A549 (cell line): ENCODE measurements around the gene ENO4. TPM values are rescaled to one million over a fixed set of nuclear protein-coding genes. Genes with fewer than 3 reads are reported as not detected.

Experiments
- ATAC-seq, 2 experiments: fragments of 200-7000 bp in 1 of 2; fragments of >200 bp in 1 of 2; cut with Nextera tagmentation in 1 of 2; cut with Tn5 transposase in 1 of 2; 3 replicates each; pipeline versions ENCODE4 v1.8.0 to v1.9.1; 2018 to 2020; ENCODE audit warnings: mild to moderate bottlenecking in 1 of 2, moderate library complexity in 1 of 2
- CTCF ChIA-PET: fragments of 300-600 bp; sonication (Branson Sonifier 250); formaldehyde crosslinking; extraction: SDS; loops from one replicate; lab custom pipeline; 2021; ENCODE audit warnings: antibody characterized with exemption, inconsistent platforms; lab: Yijun Ruan, JAX
- POLR2A ChIA-PET: fragments of 350-600 bp; formaldehyde crosslinking; extraction: SDS; loops from one replicate; lab custom pipeline; 2021; ENCODE audit warnings: antibody characterized with exemption, inconsistent platforms; lab: Yijun Ruan, JAX
- DNase-seq, 2 experiments: peaks; one replicate each; pipeline versions ENCODE4 v3.0.0 to v3.0.0-alpha.2; 2011 to 2016; ENCODE audit warnings: low read depth in 1 of 2, low spot score in 1 of 2
- FAIRE-seq: peaks from 2 replicates; lab custom pipeline; 2011; peaks lifted over from hg19 to GRCh38; lab: Jason Lieb, UNC
- H3K27ac ChIP-seq, 2 experiments: fragments of >200 bp; sonication (Bioruptor Twin); formaldehyde crosslinking; 3 replicates each; pipeline ENCODE4 v1.5.1; 2016 to 2017
- H3K4me1 ChIP-seq: fragments of >200 bp; sonication (Bioruptor Twin); formaldehyde crosslinking; 3 replicates; pipeline ENCODE4 v1.6.1; 2016
- H3K4me2 ChIP-seq: fragments of >200 bp; sonication (Bioruptor Twin); formaldehyde crosslinking; 3 replicates; pipeline ENCODE4 v1.6.1; 2016
- H3K4me3 ChIP-seq: fragments of >200 bp; sonication (Bioruptor Twin); formaldehyde crosslinking; 3 replicates; pipeline ENCODE4 v1.5.1; 2016
- H3K9me3 ChIP-seq: fragments of >200 bp; sonication (Bioruptor Twin); formaldehyde crosslinking; 3 replicates; pipeline ENCODE4 v1.6.1; 2016
- ATOH8 ChIP-seq: fragments of 250-450 bp; sonication (Bioruptor Pico); IDR thresholded peaks from 2 replicates; pipeline ENCODE4 v1.5.0; 2020; ENCODE audit warnings: low read depth, mild to moderate bottlenecking, moderate library complexity
- CHD2 ChIP-seq: fragments of 150-350 bp; IDR thresholded peaks from 2 replicates; pipeline ENCODE4 v1.6.1; 2014; ENCODE audit warnings: low read length; ENCODE audit not compliant: partially characterized antibody
- CHD4 ChIP-seq: fragments of 200-600 bp; sonication (generic); IDR thresholded peaks from 2 replicates; pipeline ENCODE4 v1.6.1; 2016; ENCODE audit warnings: antibody characterized with exemption, mild to moderate bottlenecking, borderline replicate concordance
- CTCF ChIP-seq: fragments of >200 bp; sonication (Bioruptor Twin); formaldehyde crosslinking; IDR thresholded peaks from 3 replicates; pipeline ENCODE4 v1.5.1; 2016
- EHMT2 ChIP-seq: fragments of 200-600 bp; sonication (generic); IDR thresholded peaks from 2 replicates; pipeline ENCODE4 v1.6.1; 2016; ENCODE audit warnings: antibody characterized with exemption, low read depth, mild to moderate bottlenecking, moderate library complexity
- EP300 ChIP-seq, 2 experiments: fragments of >200 bp; sonication (Bioruptor Twin); formaldehyde crosslinking; IDR thresholded peaks; 2 replicates in 1 of 2; 3 replicates in 1 of 2; pipeline ENCODE4 v1.6.1; 2016 to 2017
- FOSB ChIP-seq: fragments of 250-450 bp; sonication (Bioruptor Pico); IDR thresholded peaks from 2 replicates; pipeline ENCODE4 v1.5.0; 2020; ENCODE audit warnings: mild to moderate bottlenecking, moderate library complexity
- GATA3 ChIP-seq: IDR thresholded peaks from 2 replicates; pipeline ENCODE4 v1.6.1; 2012; ENCODE audit warnings: borderline replicate concordance
- HEYL ChIP-seq: fragments of 250-450 bp; sonication (Bioruptor Pico); IDR thresholded peaks from 2 replicates; pipeline ENCODE4 v1.8.0; 2021; ENCODE audit warnings: mild to moderate bottlenecking, moderate library complexity
- HOXA7 ChIP-seq: fragments of 250-450 bp; sonication (Bioruptor Pico); IDR thresholded peaks from 2 replicates; pipeline ENCODE4 v1.5.0; 2020; ENCODE audit warnings: mild to moderate bottlenecking, moderate library complexity
- HOXB5 ChIP-seq: fragments of 250-450 bp; sonication (Bioruptor Pico); IDR thresholded peaks from 2 replicates; pipeline ENCODE4 v1.5.0; 2020; ENCODE audit warnings: mild to moderate bottlenecking, moderate library complexity
- KDM1A ChIP-seq: fragments of 200-600 bp; sonication (generic); IDR thresholded peaks from 2 replicates; pipeline ENCODE4 v1.6.1; 2016; ENCODE audit warnings: low read depth, mild to moderate bottlenecking
- KDM5A ChIP-seq: fragments of 200-600 bp; sonication (generic); IDR thresholded peaks from 2 replicates; pipeline ENCODE4 v1.6.1; 2016; ENCODE audit warnings: antibody characterized with exemption, mild to moderate bottlenecking
- MYC ChIP-seq: IDR thresholded peaks from 2 replicates; pipeline ENCODE4 v1.6.1; 2012; ENCODE audit warnings: mild to moderate bottlenecking, inconsistent platforms, low read length, improper control_type of control experiment, borderline replicate concordance
- PHF8 ChIP-seq: fragments of 200-600 bp; sonication (generic); IDR thresholded peaks from 2 replicates; pipeline ENCODE4 v1.6.1; 2016; ENCODE audit warnings: low read depth, mild to moderate bottlenecking, antibody characterized with exemption, moderate library complexity, borderline replicate concordance
- RAD21 ChIP-seq, 2 experiments: fragments of >200 bp in 1 of 2; sonication (Bioruptor Twin) in 1 of 2; formaldehyde crosslinking in 1 of 2; IDR thresholded peaks in 1 of 2; conservative IDR thresholded peaks in 1 of 2; 2 replicates in 1 of 2; 3 replicates in 1 of 2; pipeline ENCODE4 v1.6.1; 2012 to 2018; ENCODE audit warnings: inconsistent platforms in 1 of 2
- RFX5 ChIP-seq: fragments of 450-650 bp; IDR thresholded peaks from 2 replicates; pipeline ENCODE4 v1.7.1; 2014; ENCODE audit warnings: antibody characterized with exemption, mild to moderate bottlenecking, moderate library complexity
- RNF2 ChIP-seq: fragments of 200-600 bp; sonication (generic); IDR thresholded peaks from 2 replicates; pipeline ENCODE4 v1.6.1; 2016; ENCODE audit warnings: low read depth, mild to moderate bottlenecking, antibody characterized with exemption, moderate library complexity, borderline replicate concordance
- SMC3 ChIP-seq: fragments of >200 bp; sonication (Bioruptor Twin); formaldehyde crosslinking; IDR thresholded peaks from 3 replicates; pipeline ENCODE4 v1.6.1; 2018; ENCODE audit warnings: inconsistent platforms
- TFCP2L1 ChIP-seq: fragments of 250-450 bp; sonication (Bioruptor Pico); IDR thresholded peaks from 2 replicates; pipeline ENCODE4 v1.5.0; 2021; ENCODE audit warnings: mild to moderate bottlenecking
- TP53 ChIP-seq: fragments of 250-450 bp; sonication (Bioruptor Pico); IDR thresholded peaks from 2 replicates; pipeline ENCODE4 v1.5.0; 2021; ENCODE audit warnings: mild to moderate bottlenecking, moderate library complexity
- USF2 ChIP-seq: fragments of 450-650 bp; IDR thresholded peaks from 2 replicates; pipeline ENCODE4 v1.6.1; 2014; ENCODE audit warnings: antibody characterized with exemption
- ZNF302 ChIP-seq: fragments of 250-450 bp; sonication (Bioruptor Pico); IDR thresholded peaks from 2 replicates; pipeline ENCODE4 v1.9.0; 2021; ENCODE audit warnings: inconsistent platforms, mild to moderate bottlenecking, moderate library complexity
- WGBS: methylation state at CpG from one replicate; pipeline ENCODE4 v1.1.6; 2017; ENCODE audit errors: missing lambda C conversion rate; 5-methylcytosine and 5-hydroxymethylcytosine counted together
- polyA plus RNA-seq, 4 experiments: library from polyadenylated mRNA; depleted of rRNA in 3 of 4; stranded (reverse); fragments of >200 nt; fragmentation: RNase III in 1 of 4; extraction: RNeasy Plus Mini Kit Qiagen cat#74134 plus additional on column Dnase treatment in 1 of 4; gene quantifications; 2 replicates in 3 of 4; 3 replicates in 1 of 4; pipeline ENCODE4 v1.2.3, GENCODE V29; 2011 to 2017

The ENO4 gene
- polyA plus RNA-seq, 2 of the 4 experiments (the other 2 are of a cell fraction), result 0.39 to 0.47 TPM

GRCh38 chr10:116827214-116827671, 22.1 kb upstream of the ENO4 start:
- ATAC-seq, result peak; percentile 47 to 58; a peak in 4 of 6 replicates
- CTCF ChIA-PET, result interaction anchor here (0.8 to 2.2 kb wide), 11 partner anchors 9 to 348 kb away, joined by 3 to 11 read pairs (median 5); no protein-coding TSS in a partner anchor
- no peak overlapping the region for H3K27ac ChIP-seq
- no peak for DNase-seq
- no peaks in the 10 kb centered on the region for H3K9me3 ChIP-seq
- peak; percentile 11 to 37; a peak in 2 of 5 replicates for TF ChIP-seq RAD21 (conservative IDR thresholded peaks at IDR 0.05 in 1 of 2, IDR thresholded peaks at IDR 0.05 in 1 of 2)
- TF ChIP-seq HEYL, result no peak
- no peak overlapping the region for H3K4me3 ChIP-seq
- FAIRE-seq, result no peak
- POLR2A ChIA-PET, result no interaction called here
- H3K4me2 ChIP-seq, result no peak overlapping the region
- 0 out of 3 replicates have a peak, but pooled peaks cover 3% of the 10 kb centered on the region for H3K4me1 ChIP-seq
- 80% methylated on average over 8 of the region's 11 CpGs for WGBS

- POLR2A ChIA-PET, result no interaction called here
- DNase-seq (no peak), ATAC-seq (no peak), FAIRE-seq (no peak)
- Histone ChIP-seq H3K9me3 (no peaks in the 10 kb centered on the region), H3K4me3 (no peak overlapping the region), H3K4me1 (0 out of 3 replicates have a peak, but pooled peaks cover 3% of the 10 kb centered on the region), H3K4me2 (no peak overlapping the region), H3K27ac (no peak overlapping the region)
- CTCF ChIA-PET, result interaction anchor here (1.2 to 2.2 kb wide), 9 partner anchors 8 to 347 kb away, joined by 3 to 11 read pairs (median 5); no protein-coding TSS in a partner anchor
- TF ChIP-seq USF2 (no peak), CHD2 (no peak), FOSB (no peak), TP53 (CRISPR knock-in tag) (no peak), ATOH8 (CRISPR knock-in tag) (no peak), RFX5 (no peak), KDM1A (no peak), HOXA7 (no peak), EHMT2 (no peak)
- 75% methylated on average over 2 of the region's 2 CpGs for WGBS
Observed at GRCh38 chr10:116828116-116828515, 21.2 kb upstream of the ENO4 start.

- Histone ChIP-seq H3K4me2 (no peak overlapping the region), H3K4me3 (no peak overlapping the region), H3K4me1 (0 out of 3 replicates have a peak, but pooled peaks cover 3% of the 10 kb centered on the region), H3K9me3 (no peaks in the 10 kb centered on the region), H3K27ac (no peak overlapping the region)
- ATAC-seq, result no peak
- no peak for DNase-seq
- TF ChIP-seq CHD2 (no peak), KDM1A (no peak), HEYL (no peak), FOSB (no peak), PHF8 (no peak), TP53 (CRISPR knock-in tag) (no peak), EHMT2 (no peak), SMC3 (no peak), ZNF302 (CRISPR knock-in tag) (no peak), MYC (no peak), CHD4 (no peak), KDM5A (no peak), CTCF (no peak), HOXB5 (CRISPR knock-in tag) (no peak), RNF2 (no peak), EP300 (IDR thresholded peaks at IDR 0.05) (no peak), GATA3 (no peak), TFCP2L1 (no peak)
- WGBS, result 68% methylated on average over 9 of the region's 9 CpGs
- no peak for FAIRE-seq
- CTCF ChIA-PET, result interaction anchor here (1.9 kb wide), 1 partner anchor 345 kb away, joined by 5 read pairs; no protein-coding TSS in a partner anchor
- POLR2A ChIA-PET, result no interaction called here
Observed at GRCh38 chr10:116829711-116830110, 19.6 kb upstream of the ENO4 start.
